Neuronal stem cell (in vitro differentiated cells): Measurements from ENCODE around the gene C4orf50.

Source experiments
- DNase-seq: peaks from one replicate; pipeline ENCODE4 v3.0.0-alpha.2; 2013; ENCODE audit warnings: low spot score
- H2AFZ ChIP-seq: one replicate; pipeline ENCODE4 v1.6.1; 2013; ENCODE audit warnings: mild to moderate bottlenecking, low read length, inconsistent platforms
- H2AK5ac ChIP-seq: 2 replicates; pipeline ENCODE4 v1.6.1; 2013; ENCODE audit warnings: low read depth, mild to moderate bottlenecking, inconsistent platforms, low read length, moderate library complexity, mixed read lengths
- H2BK120ac ChIP-seq: 2 replicates; pipeline ENCODE4 v1.6.1; 2013; ENCODE audit warnings: low read depth, mild to moderate bottlenecking, inconsistent platforms, low read length, moderate library complexity, mixed read lengths
- H2BK12ac ChIP-seq: one replicate; pipeline ENCODE4 v1.6.1; 2013; ENCODE audit warnings: low read length, inconsistent platforms
- H2BK15ac ChIP-seq: 2 replicates; pipeline ENCODE4 v1.6.1; 2013; ENCODE audit warnings: mild to moderate bottlenecking, low read length, inconsistent platforms, mixed read lengths
- H2BK5ac ChIP-seq: one replicate; pipeline ENCODE4 v1.6.1; 2013; ENCODE audit warnings: inconsistent platforms, mild to moderate bottlenecking, low read length, moderate library complexity
- H3K14ac ChIP-seq: one replicate; pipeline ENCODE4 v1.6.1; 2013; ENCODE audit warnings: low read length, inconsistent platforms
- H3K18ac ChIP-seq: 2 replicates; pipeline ENCODE4 v1.6.1; 2013; ENCODE audit warnings: low read length, inconsistent platforms
- H3K23ac ChIP-seq: 2 replicates; pipeline ENCODE4 v1.6.1; 2013; ENCODE audit warnings: low read depth, mild to moderate bottlenecking, mixed read lengths, low read length, inconsistent platforms; ENCODE audit not compliant: poor library complexity
- H3K27ac ChIP-seq: replicated peaks from 3 replicates; pipeline ENCODE4 v1.5.1; 2013; ENCODE audit warnings: low read length, inconsistent platforms
- H3K27me3 ChIP-seq, 3 experiments: 2 replicates each; pipeline ENCODE4 v1.6.1; 2013; ENCODE audit warnings: low read length in 3 of 3, mild to moderate bottlenecking in 2 of 3, inconsistent platforms in 1 of 3, low read depth in 1 of 3, mixed read lengths in 1 of 3, moderate library complexity in 1 of 3; ENCODE audit not compliant: control insufficient read depth in 3 of 3, insufficient read depth in 3 of 3
- H3K36me3 ChIP-seq, 2 donors: replicated peaks in 1 of 2; 2 replicates each; pipeline ENCODE4 v1.6.1; 2013; ENCODE audit warnings: low read length in 2 of 2; ENCODE audit not compliant: control insufficient read depth in 2 of 2, insufficient read depth in 2 of 2
- H3K4ac ChIP-seq: 2 replicates; pipeline ENCODE4 v1.6.1; 2013; ENCODE audit warnings: inconsistent platforms, mild to moderate bottlenecking, low read length, moderate library complexity
- H3K4me1 ChIP-seq, 2 donors: 1 replicate in 1 of 2; 2 replicates in 1 of 2; pipeline ENCODE4 v1.6.1; 2013; ENCODE audit warnings: low read length in 2 of 2, low read depth in 1 of 2; ENCODE audit not compliant: control insufficient read depth in 2 of 2, insufficient read depth in 1 of 2
- H3K4me2 ChIP-seq: one replicate; pipeline ENCODE4 v1.6.1; 2013; ENCODE audit warnings: mild to moderate bottlenecking, low read length, inconsistent platforms; ENCODE audit not compliant: insufficient read depth, poor library complexity, severe bottlenecking
- H3K4me3 ChIP-seq, 2 donors: 2 replicates each; pipeline ENCODE4 v1.5.1; 2013; ENCODE audit warnings: low read length in 2 of 2, mild to moderate bottlenecking in 2 of 2, inconsistent platforms in 1 of 2, moderate library complexity in 1 of 2
- H3K79me1 ChIP-seq: one replicate; pipeline ENCODE4 v1.6.1; 2013; ENCODE audit warnings: low read depth, mild to moderate bottlenecking, inconsistent platforms, low read length, moderate library complexity
- H3K9ac ChIP-seq: one replicate; pipeline ENCODE4 v1.6.1; 2013; ENCODE audit warnings: mild to moderate bottlenecking, low read depth, low read length, inconsistent platforms; ENCODE audit not compliant: poor library complexity
- H3K9me3 ChIP-seq, 2 donors: replicated peaks in 1 of 2; 2 replicates each; pipeline versions ENCODE3 to v1.6.1; 2013; ENCODE audit warnings: low read length in 2 of 2, mild to moderate bottlenecking in 2 of 2, inconsistent platforms in 1 of 2, low read depth in 1 of 2, mixed read lengths in 1 of 2, moderate library complexity in 1 of 2; ENCODE audit not compliant: control insufficient read depth in 2 of 2, insufficient read depth in 1 of 2
- H4K8ac ChIP-seq: one replicate; pipeline ENCODE4 v1.6.1; 2013; ENCODE audit warnings: low read depth, mild to moderate bottlenecking, inconsistent platforms, low read length, moderate library complexity
- H4K91ac ChIP-seq: one replicate; pipeline ENCODE4 v1.6.1; 2013; ENCODE audit warnings: low read length, low read depth, mild to moderate bottlenecking, inconsistent platforms; ENCODE audit not compliant: poor library complexity
- WGBS, 2 donors: extraction: QIAGEN DNeasy Blood & Tissue Kit; methylation state at CpG; one replicate each; pipeline ENCODE4 v1.1.7; 2013; ENCODE audit warnings: missing lambda C conversion rate in 2 of 2, mixed read lengths in 1 of 2; ENCODE audit not compliant: insufficient read length in 2 of 2, insufficient replicate concordance in 1 of 2; ENCODE audit errors: extremely low coverage in 2 of 2; 5-methylcytosine and 5-hydroxymethylcytosine counted together

The C4orf50 gene

GRCh38 chr4:6048537-6048936 lies 30.3 kb upstream of the C4orf50 start:
- Histone ChIP-seq H2BK12ac (no peak overlapping the region), H2BK5ac (no peak overlapping the region), H4K8ac (no peak overlapping the region), H3K79me1 (no peaks in the 10 kb centered on the region), H3K4me3 (no peak overlapping the region), H2AK5ac (no peak overlapping the region), H3K18ac (peak overlapping the region; percentile 50), H2AFZ (no peak overlapping the region), H2BK15ac (no peak overlapping the region), H3K23ac (no peak overlapping the region), H3K4me1 (peaks cover 0 to 2% of the 10 kb centered on the region in 2 donors), H3K9me3 (peaks cover 0 to 1% of the 10 kb centered on the region in 2 donors), H3K36me3 (no peaks in the 10 kb centered on the region), H3K27ac (no peak overlapping the region), H4K91ac (no peak overlapping the region), H2BK120ac (no peak overlapping the region), H3K9ac (peak overlapping the region; percentile 71), H3K14ac (no peak overlapping the region), H3K4me2 (no peak overlapping the region), H3K4ac (no peak overlapping the region), H3K27me3 (peaks cover 0 to 33% (median 0%) of the 10 kb centered on the region in 3 experiments)
- no CpG with 5 or more reads among the region's 12 CpGs for WGBS, 2 donors
- no peak for DNase-seq

GRCh38 chr4:6047130-6047673 lies 29.0 kb upstream of the C4orf50 start:
- WGBS, 2 donors: no CpG with 5 or more reads among the region's 15 CpGs
- Histone ChIP-seq H2BK12ac (no peak overlapping the region), H3K14ac (peak overlapping the region; percentile 75), H3K4me1 (peaks cover 0 to 2% of the 10 kb centered on the region in 2 donors), H3K9ac (no peak overlapping the region), H3K4me3 (no peak overlapping the region), H3K4ac (no peak overlapping the region), H3K23ac (no peak overlapping the region), H4K8ac (no peak overlapping the region), H3K36me3 (no peaks in the 10 kb centered on the region), H2AK5ac (no peak overlapping the region), H2BK120ac (no peak overlapping the region), H2BK15ac (no peak overlapping the region), H4K91ac (no peak overlapping the region), H3K18ac (peak overlapping the region; percentile 19), H2BK5ac (no peak overlapping the region), H3K27me3 (peaks cover 0 to 29% (median 2%) of the 10 kb centered on the region in 3 experiments), H2AFZ (no peak overlapping the region), H3K79me1 (no peaks in the 10 kb centered on the region), H3K9me3 (peaks cover 0 to 1% of the 10 kb centered on the region in 2 donors), H3K4me2 (no peak overlapping the region), H3K27ac (no peak overlapping the region)
- no peak for DNase-seq

- peak overlapping the region; percentile 60 for H2AK5ac ChIP-seq
- H3K14ac ChIP-seq: peak overlapping the region; percentile 75
- no peak overlapping the region for H4K8ac ChIP-seq
- peak overlapping the region; percentile 52 for H3K9ac ChIP-seq
- H4K91ac ChIP-seq: no peak overlapping the region
- H3K23ac ChIP-seq: peak overlapping the region; percentile 67
- H3K4me1 ChIP-seq: peaks cover 0 to 2% of the 10 kb centered on the region in 2 donors
- peak overlapping the region; percentile 32 for H3K18ac ChIP-seq
- no CpG with 5 or more reads among the region's 14 CpGs for WGBS, 2 donors
- no peak overlapping the region for H2BK120ac ChIP-seq
- H2BK12ac ChIP-seq: no peak overlapping the region
- peaks cover 0 to 1% of the 10 kb centered on the region in 2 donors for H3K9me3 ChIP-seq
- DNase-seq: no peak
- H2AFZ ChIP-seq: no peak overlapping the region
- H3K4me3 ChIP-seq: no peak overlapping the region
- no peak overlapping the region for H3K4me2 ChIP-seq
- no peak overlapping the region for H3K4ac ChIP-seq
- no peaks in the 10 kb centered on the region for H3K36me3 ChIP-seq
- no peak overlapping the region for H2BK15ac ChIP-seq
- no peak overlapping the region for H2BK5ac ChIP-seq
- peaks cover 0 to 35% (median 2%) of the 10 kb centered on the region in 3 experiments for H3K27me3 ChIP-seq
- H3K79me1 ChIP-seq: no peaks in the 10 kb centered on the region
- no peak overlapping the region for H3K27ac ChIP-seq
These were observed 28.4 kb upstream of the C4orf50 start for GRCh38 chr4:6046526-6047129.

- no peak overlapping the region for H3K23ac ChIP-seq
- no peak overlapping the region for H3K4me2 ChIP-seq
- H2AK5ac ChIP-seq: no peak overlapping the region
- no peak overlapping the region for H2BK5ac ChIP-seq
- no peaks in the 10 kb centered on the region for H3K36me3 ChIP-seq
- H3K4me1 ChIP-seq: no peaks in the 10 kb centered on the region
- no peak overlapping the region for H2BK15ac ChIP-seq
- peak overlapping the region; percentile 71 for H3K18ac ChIP-seq
- no peaks in the 10 kb centered on the region for H3K79me1 ChIP-seq
- DNase-seq: no peak
- no peak overlapping the region for H2AFZ ChIP-seq
- H3K27me3 ChIP-seq: peaks cover 0 to 27% (median 2%) of the 10 kb centered on the region in 3 experiments
- H3K27ac ChIP-seq: no peak overlapping the region
- peaks cover 0 to 3% of the 10 kb centered on the region in 2 donors for H3K9me3 ChIP-seq
- WGBS, 2 donors: no CpG with 5 or more reads among the region's 9 CpGs
- H4K91ac ChIP-seq: no peak overlapping the region
- no peak overlapping the region for H3K4ac ChIP-seq
- no peak overlapping the region for H3K14ac ChIP-seq
- H3K9ac ChIP-seq: no peak overlapping the region
- no peak overlapping the region for H2BK12ac ChIP-seq
- no peak overlapping the region for H4K8ac ChIP-seq
- no peak overlapping the region for H3K4me3 ChIP-seq
- H2BK120ac ChIP-seq: no peak overlapping the region
These were observed 26.6 kb upstream of the C4orf50 start for GRCh38 chr4:6044805-6045204.
